Measurements from ENCODE around the gene P2RX7.

P2RX7 gene

GRCh38 chr12:121117226-121117777 is 15.4 kb upstream of the P2RX7 start:
- TF ChIP-seq, protein P1, sequence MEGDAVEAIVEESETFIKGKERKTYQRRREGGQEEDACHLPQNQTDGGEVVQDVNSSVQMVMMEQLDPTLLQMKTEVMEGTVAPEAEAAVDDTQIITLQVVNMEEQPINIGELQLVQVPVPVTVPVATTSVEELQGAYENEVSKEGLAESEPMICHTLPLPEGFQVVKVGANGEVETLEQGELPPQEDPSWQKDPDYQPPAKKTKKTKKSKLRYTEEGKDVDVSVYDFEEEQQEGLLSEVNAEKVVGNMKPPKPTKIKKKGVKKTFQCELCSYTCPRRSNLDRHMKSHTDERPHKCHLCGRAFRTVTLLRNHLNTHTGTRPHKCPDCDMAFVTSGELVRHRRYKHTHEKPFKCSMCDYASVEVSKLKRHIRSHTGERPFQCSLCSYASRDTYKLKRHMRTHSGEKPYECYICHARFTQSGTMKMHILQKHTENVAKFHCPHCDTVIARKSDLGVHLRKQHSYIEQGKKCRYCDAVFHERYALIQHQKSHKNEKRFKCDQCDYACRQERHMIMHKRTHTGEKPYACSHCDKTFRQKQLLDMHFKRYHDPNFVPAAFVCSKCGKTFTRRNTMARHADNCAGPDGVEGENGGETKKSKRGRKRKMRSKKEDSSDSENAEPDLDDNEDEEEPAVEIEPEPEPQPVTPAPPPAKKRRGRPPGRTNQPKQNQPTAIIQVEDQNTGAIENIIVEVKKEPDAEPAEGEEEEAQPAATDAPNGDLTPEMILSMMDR (conservative IDR thresholded peaks at IDR 0.05), result no peak

GRCh38 chr12:121120323-121120722 is 12.4 kb upstream of the P2RX7 start:
- H3K27ac ChIP-seq, result no peak overlapping the region
- TF ChIP-seq, protein P1 (conservative IDR thresholded peaks at IDR 0.05), result no peak

More at GRCh38 chr12:121117226-121117777, 15.4 kb upstream of the P2RX7 start:
- H3K27ac ChIP-seq, result no peak overlapping the region

- no peak overlapping the region for H3K27ac ChIP-seq
- TF ChIP-seq, protein P1 (conservative IDR thresholded peaks at IDR 0.05), result no peak
Observed at GRCh38 chr12:121120989-121121755, 11.5 kb upstream of the P2RX7 start.

DNA sequence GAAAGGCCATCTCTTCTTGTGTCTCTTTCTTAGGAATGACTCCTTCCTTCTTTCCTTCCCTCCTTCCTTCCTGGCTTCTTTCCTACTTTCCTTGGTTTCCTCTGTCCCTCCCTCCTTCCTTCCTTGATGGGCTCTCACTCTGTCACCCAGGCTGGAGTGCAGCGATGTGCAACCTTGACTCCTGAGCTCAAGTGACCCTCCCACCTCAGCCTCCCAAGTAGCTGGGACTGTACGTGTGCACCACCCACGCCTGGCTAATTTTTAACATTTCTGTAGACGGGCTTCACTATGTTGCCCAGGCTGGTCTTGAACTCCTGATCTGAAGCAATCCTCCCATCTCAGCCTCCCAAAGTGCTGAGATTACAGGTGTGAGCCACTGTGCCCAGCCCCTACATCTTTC is 10.9 kb upstream of the P2RX7 start:
- TF ChIP-seq, protein P1 (conservative IDR thresholded peaks at IDR 0.05), result no peak
- H3K27ac ChIP-seq, result no peak overlapping the region

GRCh38 chr12:121123488-121123887 is 9.2 kb upstream of the P2RX7 start:
- TF ChIP-seq, protein P1 (conservative IDR thresholded peaks at IDR 0.05), result no peak
- no peak overlapping the region for H3K27ac ChIP-seq

DNA sequence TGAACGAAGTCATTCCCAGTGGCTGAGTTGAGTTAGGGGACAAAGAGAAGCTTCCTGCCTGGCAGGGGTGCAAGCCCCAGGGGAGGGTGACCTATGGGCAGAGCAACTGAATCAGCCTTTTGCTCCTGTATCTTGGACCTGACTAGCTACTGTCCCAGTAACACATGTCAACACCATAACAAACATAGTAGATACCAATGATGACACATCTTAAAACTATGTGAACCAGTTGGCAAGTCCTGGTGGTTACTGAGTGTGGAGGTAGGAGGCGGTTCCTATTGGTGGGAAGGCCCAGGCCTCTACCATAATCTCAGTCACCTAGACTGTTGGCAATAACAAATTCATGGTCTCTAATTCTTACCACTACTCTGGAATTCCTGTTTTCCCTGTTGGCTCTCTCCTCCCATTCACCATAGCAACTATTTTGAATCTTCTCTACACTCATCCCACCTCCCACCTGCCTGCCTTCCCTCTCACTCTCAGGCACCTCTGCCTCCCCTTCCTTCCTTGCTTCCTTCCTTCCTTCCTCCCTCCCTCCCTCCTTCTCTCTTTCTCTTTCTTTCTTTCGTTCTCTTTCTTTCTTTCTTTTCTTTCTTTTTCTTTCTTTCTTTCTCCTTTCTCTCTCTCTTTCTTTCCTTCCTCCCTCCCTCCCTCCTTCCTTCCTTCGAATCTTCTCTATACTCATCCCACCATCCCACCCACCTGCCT is 8.1 kb upstream of the P2RX7 start:
- H3K27ac ChIP-seq, result no peak overlapping the region
- TF ChIP-seq, protein P1 (conservative IDR thresholded peaks at IDR 0.05), result no peak

DNA sequence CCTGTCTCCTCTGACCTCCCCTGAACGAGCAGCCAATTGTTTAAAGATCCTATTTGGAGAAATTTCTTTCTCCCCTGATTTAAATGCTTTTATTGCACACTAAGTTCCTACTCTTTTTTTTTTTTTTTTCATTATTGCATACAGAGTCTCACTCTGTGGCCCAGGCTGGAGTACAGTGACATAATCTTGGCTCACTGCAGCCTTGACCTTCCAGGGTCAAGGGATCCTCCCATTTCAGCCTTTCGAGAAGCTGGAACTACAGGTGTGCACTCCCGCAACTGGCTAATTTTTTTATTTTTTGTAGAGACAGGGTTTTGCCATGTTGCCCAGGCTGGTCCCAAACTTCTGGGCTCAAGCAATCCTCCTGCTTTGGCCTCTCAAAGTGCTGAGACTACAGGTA is 5.2 kb upstream of the P2RX7 start:
- TF ChIP-seq, protein P1 (conservative IDR thresholded peaks at IDR 0.05), result no peak
- H3K27ac ChIP-seq, result no peak overlapping the region
